PC-9 (cell line): Measurements from ENCODE around the gene RPS2.

Experiments
- EZH2 ChIP-seq: fragments of 200-600 bp; sonication (generic); IDR thresholded peaks from 2 replicates; pipeline ENCODE4 v1.8.0; 2017; ENCODE audit warnings: antibody characterized with exemption, low read depth
- TF ChIP-seq, protein P1 (sequence below): fragments of 200-600 bp; sonication (generic); conservative IDR thresholded peaks from 2 replicates; pipeline ENCODE4 v1.6.1; 2017; ENCODE audit warnings: mixed run types, antibody characterized with exemption, mild to moderate bottlenecking, moderate library complexity

- TF ChIP-seq EZH2: no peak
- TF ChIP-seq, protein P1, sequence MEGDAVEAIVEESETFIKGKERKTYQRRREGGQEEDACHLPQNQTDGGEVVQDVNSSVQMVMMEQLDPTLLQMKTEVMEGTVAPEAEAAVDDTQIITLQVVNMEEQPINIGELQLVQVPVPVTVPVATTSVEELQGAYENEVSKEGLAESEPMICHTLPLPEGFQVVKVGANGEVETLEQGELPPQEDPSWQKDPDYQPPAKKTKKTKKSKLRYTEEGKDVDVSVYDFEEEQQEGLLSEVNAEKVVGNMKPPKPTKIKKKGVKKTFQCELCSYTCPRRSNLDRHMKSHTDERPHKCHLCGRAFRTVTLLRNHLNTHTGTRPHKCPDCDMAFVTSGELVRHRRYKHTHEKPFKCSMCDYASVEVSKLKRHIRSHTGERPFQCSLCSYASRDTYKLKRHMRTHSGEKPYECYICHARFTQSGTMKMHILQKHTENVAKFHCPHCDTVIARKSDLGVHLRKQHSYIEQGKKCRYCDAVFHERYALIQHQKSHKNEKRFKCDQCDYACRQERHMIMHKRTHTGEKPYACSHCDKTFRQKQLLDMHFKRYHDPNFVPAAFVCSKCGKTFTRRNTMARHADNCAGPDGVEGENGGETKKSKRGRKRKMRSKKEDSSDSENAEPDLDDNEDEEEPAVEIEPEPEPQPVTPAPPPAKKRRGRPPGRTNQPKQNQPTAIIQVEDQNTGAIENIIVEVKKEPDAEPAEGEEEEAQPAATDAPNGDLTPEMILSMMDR: no peak
These were observed 43.4 kb upstream of the RPS2 start for GRCh38 chr16:2008009-2008526.
